Immature natural killer cell (primary cell): ENCODE results near the gene ELAPOR2. TPM values are rescaled to one million over a fixed set of nuclear protein-coding genes. Genes with fewer than 3 reads are reported as not detected.

Experiments
- DNase-seq, 3 donors: peaks; one replicate each; pipeline ENCODE4 v3.0.0; 2022; ENCODE audit warnings: mixed read lengths in 1 of 3
- H3K27ac Mint-ChIP-seq, 6 donors: one replicate each; pipeline ENCODE4 v1.8.0; 2020; ENCODE audit warnings: mixed read lengths in 6 of 6, mild to moderate bottlenecking in 5 of 6, inconsistent platforms in 4 of 6, moderate library complexity in 3 of 6
- H3K27me3 Mint-ChIP-seq, 3 donors: one replicate each; pipeline ENCODE4 v1.8.0; 2020 to 2021; ENCODE audit warnings: low read depth in 3 of 3, mild to moderate bottlenecking in 3 of 3, mixed read lengths in 3 of 3, moderate library complexity in 3 of 3, inconsistent platforms in 1 of 3
- H3K36me3 Mint-ChIP-seq, 3 donors: one replicate each; pipeline ENCODE4 v1.8.0; 2020; ENCODE audit warnings: mixed read lengths in 3 of 3, inconsistent platforms in 2 of 3, mild to moderate bottlenecking in 2 of 3
- H3K4me1 Mint-ChIP-seq, 2 donors: one replicate each; pipeline ENCODE4 v1.8.0; 2020; ENCODE audit warnings: inconsistent platforms in 2 of 2, mild to moderate bottlenecking in 2 of 2, mixed read lengths in 2 of 2, moderate library complexity in 1 of 2
- H3K4me3 Mint-ChIP-seq, 5 donors: one replicate each; pipeline ENCODE4 v1.8.0; 2020; ENCODE audit warnings: mild to moderate bottlenecking in 5 of 5, mixed read lengths in 5 of 5, inconsistent platforms in 3 of 5, moderate library complexity in 3 of 5
- H3K9me3 Mint-ChIP-seq, 6 donors: one replicate each; pipeline ENCODE4 v1.8.0; 2020; ENCODE audit warnings: mild to moderate bottlenecking in 6 of 6, mixed read lengths in 6 of 6, inconsistent platforms in 4 of 6, moderate library complexity in 3 of 6
- polyA plus RNA-seq, 3 donors: library from polyadenylated mRNA; unstranded; fragments of 300-500 nt; fragmentation: Illumina TruSeq; gene quantifications; one replicate each; pipeline ENCODE4 v1.2.3, GENCODE V29; 2021

ELAPOR2 gene
- polyA plus RNA-seq, 3 donors from 2014 or later = 1.2 to 13.9 (median 2.6) TPM

DNA sequence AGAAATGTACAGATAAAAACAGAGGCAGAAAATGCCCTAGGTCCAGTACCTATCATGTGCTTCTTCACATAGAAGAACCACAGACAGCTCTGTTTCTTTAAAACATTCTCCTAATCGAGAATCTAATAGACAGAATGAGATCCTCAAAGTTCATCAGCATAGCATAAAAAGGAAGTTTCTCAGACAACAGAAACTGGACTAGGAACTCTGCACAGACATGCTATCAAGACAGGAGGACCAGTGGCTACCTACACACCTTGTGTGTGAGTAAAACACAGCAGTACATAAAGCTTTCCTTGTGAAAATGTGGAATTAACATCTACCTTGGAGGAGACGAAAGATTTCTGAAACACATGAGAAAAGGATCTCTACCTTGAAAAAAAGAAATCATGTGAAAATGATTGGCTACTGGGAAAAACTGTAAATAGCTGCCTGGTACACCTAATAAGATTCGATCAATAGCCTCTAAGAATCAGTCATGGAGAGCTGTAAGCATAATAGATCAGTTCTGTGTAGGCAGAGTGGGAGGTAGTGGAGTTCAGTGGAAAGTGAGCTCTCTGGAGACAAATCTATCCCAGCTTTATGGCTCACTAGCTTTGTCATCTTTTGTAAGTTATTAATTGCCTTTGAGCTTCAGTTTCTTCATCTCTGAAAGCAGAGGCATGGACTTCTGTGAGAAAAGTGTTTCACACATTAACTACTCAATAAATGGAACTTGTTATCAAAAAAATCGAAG lies 26.7 kb downstream of the ELAPOR2 start:
- H3K36me3 Mint-ChIP-seq = no peaks in the 10 kb centered on the region
- no peaks in the 10 kb centered on the region for H3K4me1 Mint-ChIP-seq
- H3K27ac Mint-ChIP-seq = no peak overlapping the region
- DNase-seq = no peak
- H3K4me3 Mint-ChIP-seq = no peak overlapping the region
- H3K9me3 Mint-ChIP-seq = no peaks in the 10 kb centered on the region
- peaks cover 1 to 7% (median 1%) of the 10 kb centered on the region in 3 donors for H3K27me3 Mint-ChIP-seq

DNA sequence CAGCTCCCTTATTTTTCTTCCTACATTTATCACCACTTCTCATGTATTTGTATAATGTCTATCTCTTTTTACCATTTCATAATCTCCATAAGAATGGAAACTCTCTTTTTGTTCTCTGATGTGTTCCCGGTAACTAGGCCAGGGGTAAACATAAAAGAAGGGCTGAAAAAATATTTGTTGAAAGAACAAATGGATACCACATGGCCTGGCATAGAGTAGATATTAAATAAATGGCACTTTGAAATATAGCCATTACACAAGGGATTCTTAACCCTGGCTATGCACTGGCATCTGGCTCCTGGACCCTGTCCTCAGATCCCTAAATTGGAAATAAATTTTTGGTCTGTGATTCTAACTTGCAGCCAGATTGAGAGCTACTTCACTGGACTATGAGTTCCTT lies 30.4 kb downstream of the ELAPOR2 start:
- Mint-ChIP-seq H3K4me3 (no peak overlapping the region), H3K36me3 (no peaks in the 10 kb centered on the region), H3K9me3 (no peaks in the 10 kb centered on the region), H3K27me3 (peaks cover 0 to 2% (median 1%) of the 10 kb centered on the region in 3 donors), H3K27ac (no peak overlapping the region), H3K4me1 (no peaks in the 10 kb centered on the region)
- DNase-seq = no peak

DNA sequence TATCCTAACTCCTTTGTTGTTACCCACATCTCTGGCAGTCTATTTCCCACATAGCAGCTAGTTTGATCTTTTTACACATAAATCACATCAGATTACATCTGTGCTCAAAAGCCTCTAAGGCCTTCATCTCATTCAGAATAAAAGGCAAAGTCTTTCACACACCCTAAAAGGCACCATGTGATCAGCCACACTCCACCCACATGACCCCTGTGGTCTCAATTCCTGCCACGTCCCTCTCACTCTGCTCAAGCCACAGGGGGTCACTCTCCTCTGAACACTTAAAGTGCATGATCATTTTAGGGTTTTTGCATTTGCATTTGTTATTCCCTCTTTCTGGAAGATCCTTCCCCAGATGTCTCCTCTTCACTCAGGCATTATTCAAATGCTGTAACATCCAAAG lies 30.8 kb downstream of the ELAPOR2 start:
- Mint-ChIP-seq H3K4me3 (no peak overlapping the region), H3K9me3 (no peaks in the 10 kb centered on the region), H3K36me3 (no peaks in the 10 kb centered on the region), H3K4me1 (no peaks in the 10 kb centered on the region), H3K27ac (no peak overlapping the region), H3K27me3 (peaks cover 0 to 2% (median 1%) of the 10 kb centered on the region in 3 donors)
- no peak for DNase-seq

DNA sequence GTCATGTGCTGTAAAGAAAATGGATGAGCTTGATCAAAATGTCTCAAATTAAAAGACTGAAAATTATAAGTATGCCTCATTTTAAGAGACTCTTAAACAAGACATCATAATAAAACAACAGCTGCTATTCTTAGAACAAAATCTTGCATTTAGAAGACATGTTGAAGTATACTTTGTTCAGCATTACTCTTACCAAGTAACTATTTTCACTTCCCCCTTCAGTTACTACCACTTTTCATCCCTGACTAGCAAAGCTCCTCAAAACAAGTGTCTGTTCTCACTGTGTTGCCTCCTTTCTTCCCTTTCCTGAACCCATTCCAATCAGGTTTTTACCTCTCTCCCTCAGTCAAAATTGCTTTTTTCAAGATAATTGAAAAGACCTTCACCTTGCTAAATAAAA lies 31.6 kb downstream of the ELAPOR2 start:
- H3K36me3 Mint-ChIP-seq = no peaks in the 10 kb centered on the region
- no peak for DNase-seq
- H3K4me3 Mint-ChIP-seq = no peak overlapping the region
- no peak overlapping the region for H3K27ac Mint-ChIP-seq
- no peaks in the 10 kb centered on the region for H3K4me1 Mint-ChIP-seq
- peaks cover 0 to 2% (median 1%) of the 10 kb centered on the region in 3 donors for H3K27me3 Mint-ChIP-seq
- no peaks in the 10 kb centered on the region for H3K9me3 Mint-ChIP-seq

DNA sequence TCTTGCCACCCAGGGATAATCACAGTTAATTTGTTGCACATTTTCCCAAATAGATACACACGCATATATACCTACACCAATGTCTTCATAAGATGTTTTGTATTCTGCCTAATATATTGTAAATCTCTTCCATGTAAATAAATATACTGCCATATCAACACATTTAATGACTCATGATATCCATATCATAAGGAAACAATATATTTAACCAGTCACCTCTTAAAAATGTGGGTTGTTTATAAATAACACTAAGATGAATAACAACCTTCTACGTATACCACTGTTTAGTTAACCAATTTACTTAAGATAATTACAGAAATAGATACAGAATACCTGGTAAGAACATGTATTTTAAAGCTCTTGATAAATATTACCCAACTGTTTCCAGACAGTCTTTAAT lies 38.2 kb downstream of the ELAPOR2 start:
- Mint-ChIP-seq H3K27ac (no peak overlapping the region), H3K9me3 (no peaks in the 10 kb centered on the region), H3K36me3 (no peaks in the 10 kb centered on the region), H3K4me1 (no peaks in the 10 kb centered on the region), H3K27me3 (peaks cover 0 to 2% (median 0%) of the 10 kb centered on the region in 3 donors), H3K4me3 (no peak overlapping the region)
- DNase-seq = no peak

DNA sequence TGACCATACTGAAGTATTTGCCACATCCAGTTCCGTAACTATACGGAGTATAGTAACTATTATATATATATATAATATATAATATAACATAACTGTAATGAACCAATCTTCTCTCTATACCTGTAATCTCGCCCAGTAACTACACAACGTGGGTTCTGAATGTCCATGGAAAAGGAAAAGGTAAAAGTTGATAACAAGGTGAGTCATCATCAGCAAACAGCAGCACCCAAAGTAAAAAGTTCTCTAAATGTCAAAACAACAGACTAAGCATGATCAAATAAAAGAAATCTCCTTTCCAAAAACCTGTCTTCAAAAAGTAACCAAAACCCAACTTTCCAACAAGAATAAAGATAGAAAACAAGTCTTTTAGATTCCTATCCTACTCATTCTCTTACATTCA lies 42.8 kb downstream of the ELAPOR2 start:
- Mint-ChIP-seq H3K4me3 (no peak overlapping the region), H3K9me3 (no peaks in the 10 kb centered on the region), H3K27me3 (peaks cover 0 to 3% (median 0%) of the 10 kb centered on the region in 3 donors), H3K4me1 (no peaks in the 10 kb centered on the region), H3K27ac (no peak overlapping the region), H3K36me3 (no peaks in the 10 kb centered on the region)
- DNase-seq = no peak

DNA sequence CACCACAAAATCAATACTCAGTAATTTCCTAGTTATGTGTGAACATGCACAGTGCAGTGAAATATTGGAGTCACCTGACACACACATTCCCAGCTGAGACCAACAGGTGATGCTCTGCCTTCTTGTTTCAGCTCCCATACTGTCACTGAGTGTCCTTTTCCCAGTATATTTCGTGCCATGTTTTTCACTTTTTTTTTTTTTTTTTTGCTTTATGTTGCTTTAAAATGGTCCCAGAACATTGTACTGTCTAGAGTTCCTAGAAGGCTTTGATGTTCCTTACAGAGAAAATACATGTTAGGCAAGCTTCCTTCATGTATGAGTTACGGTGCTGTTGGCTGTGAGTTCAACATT lies 45.6 kb downstream of the ELAPOR2 start:
- H3K4me3 Mint-ChIP-seq = no peak overlapping the region
- no peaks in the 10 kb centered on the region for H3K9me3 Mint-ChIP-seq
- no peaks in the 10 kb centered on the region for H3K36me3 Mint-ChIP-seq
- DNase-seq = no peak
- H3K4me1 Mint-ChIP-seq = no peaks in the 10 kb centered on the region
- H3K27ac Mint-ChIP-seq = no peak overlapping the region
- peaks cover 0 to 2% (median 0%) of the 10 kb centered on the region in 3 donors for H3K27me3 Mint-ChIP-seq

DNA sequence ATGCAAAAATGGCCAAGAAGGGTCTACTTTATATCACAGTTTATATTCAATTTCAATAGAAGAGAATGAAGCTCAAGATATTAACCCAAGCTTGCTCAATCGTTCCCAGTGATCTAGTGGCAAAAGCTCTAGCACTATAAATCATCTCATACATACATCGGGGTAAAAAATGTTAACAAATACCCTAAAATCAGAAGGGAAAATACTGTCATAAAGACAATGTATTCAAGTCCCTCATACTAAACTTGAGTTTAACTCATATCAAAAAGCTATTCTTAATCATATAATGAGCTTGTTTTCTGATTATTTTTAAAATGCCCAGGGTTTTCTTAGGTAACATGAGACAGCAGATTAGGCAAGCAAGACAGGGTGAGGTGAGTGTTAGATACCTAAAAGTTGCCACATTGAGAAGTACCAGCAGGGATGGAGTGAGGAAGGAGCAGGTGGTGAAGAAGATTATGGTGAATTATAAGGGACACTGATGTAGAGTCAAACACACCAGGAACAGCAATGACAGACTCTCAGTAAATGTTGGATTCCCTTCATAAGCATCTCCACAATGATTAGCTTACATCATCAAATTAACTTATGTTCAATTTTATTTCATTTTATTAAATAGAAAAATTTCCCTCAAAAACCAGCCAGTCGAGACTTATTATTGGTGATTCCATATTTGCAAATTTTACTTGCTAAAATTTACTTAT lies 46.2 kb downstream of the ELAPOR2 start:
- Mint-ChIP-seq H3K9me3 (no peaks in the 10 kb centered on the region), H3K27ac (no peak overlapping the region), H3K27me3 (peaks cover 0 to 2% (median 0%) of the 10 kb centered on the region in 3 donors), H3K36me3 (no peaks in the 10 kb centered on the region), H3K4me1 (no peaks in the 10 kb centered on the region), H3K4me3 (no peak overlapping the region)
- DNase-seq = no peak

Other genes with a start within 250 kb of the ELAPOR2 start
- gene DMTF1, start 92.8 kb upstream of the ELAPOR2 start, polyA plus RNA-seq = 10 to 100 TPM in 2 of 3 donors, 1 to 10 TPM in 1; 2.8 to 21.7 (median 11.7) TPM
- 10 to 100 TPM; 35.2 to 47.7 (median 47.1) TPM for gene TMEM243, start 160.1 kb upstream of the ELAPOR2 start, polyA plus RNA-seq